SK-N-MC (cell line): ENCODE measurements around the gene LCP2.

Experiments used
- EZH2 ChIP-seq: fragments of 200-600 bp; sonication (generic); IDR thresholded peaks from one replicate; pipeline ENCODE4 v1.6.1; 2017; ENCODE audit warnings: antibody characterized with exemption
- POLR2AphosphoS5 ChIP-seq: IDR thresholded peaks from 2 replicates; pipeline ENCODE4 v1.6.1; 2012; ENCODE audit warnings: mild to moderate bottlenecking, low read depth, low read length, borderline replicate concordance

- no peak for TF ChIP-seq POLR2AphosphoS5
- no peak for TF ChIP-seq EZH2
Observed at GRCh38 chr5:170256571-170256970, 41.0 kb downstream of the LCP2 start.
